Ramos (cell line): ENCODE data around the gene BACE2.

Experiments used
- in situ Hi-C: fragments of 300-500 bp; cut with MboI; formaldehyde crosslinking; loops from one replicate; pipeline ENCODE4 v1.14.3; 2022; ENCODE audit warnings: low sequenced_read_pairs; ENCODE audit not compliant: unreplicated experiment

Gene BACE2

GRCh38 chr21:41167348-41168342 lies at the start of gene BACE2:
Gene BACE2, plus strand, starts transcription at chr21:41168160. Its CDS starts 104 bp downstream, at chr21:41168264.
- in situ Hi-C loops, result no loop called here

- in situ Hi-C loops, result no loop called here
Measured at GRCh38 chr21:41119901-41120300, 48.1 kb upstream of the BACE2 start.

GRCh38 chr21:41120997-41121396 lies 47.0 kb upstream of the BACE2 start:
- in situ Hi-C loops, result no loop called here

- in situ Hi-C loops, result no loop called here
Measured at GRCh38 chr21:41121785-41122415, 46.1 kb upstream of the BACE2 start.

- in situ Hi-C loops, result no loop called here
Measured at GRCh38 chr21:41124641-41125201, 43.2 kb upstream of the BACE2 start.

GRCh38 chr21:41128981-41129380 lies 39.0 kb upstream of the BACE2 start:
- in situ Hi-C loops, result no loop called here

- in situ Hi-C loops, result no loop called here
Measured at GRCh38 chr21:41130883-41131282, 37.1 kb upstream of the BACE2 start.

- in situ Hi-C loops, result no loop called here
Measured at GRCh38 chr21:41133874-41134522, 34.0 kb upstream of the BACE2 start.

- in situ Hi-C loops, result no loop called here
Measured at GRCh38 chr21:41135746-41136145, 32.2 kb upstream of the BACE2 start.

- in situ Hi-C loops, result no loop called here
Measured at GRCh38 chr21:41136286-41136685, 31.7 kb upstream of the BACE2 start.

GRCh38 chr21:41137401-41137800 lies 30.6 kb upstream of the BACE2 start:
- in situ Hi-C loops, result no loop called here

- in situ Hi-C loops, result no loop called here
Measured at GRCh38 chr21:41137889-41138288, 30.1 kb upstream of the BACE2 start.

- in situ Hi-C loops, result no loop called here
Measured at GRCh38 chr21:41138711-41139110, 29.2 kb upstream of the BACE2 start.

GRCh38 chr21:41139275-41139674 lies 28.7 kb upstream of the BACE2 start:
- in situ Hi-C loops, result no loop called here

- in situ Hi-C loops, result no loop called here
Measured at GRCh38 chr21:41139951-41140350, 28.0 kb upstream of the BACE2 start.

- in situ Hi-C loops, result no loop called here
Measured at GRCh38 chr21:41141031-41141457, 26.9 kb upstream of the BACE2 start.

- in situ Hi-C loops, result no loop called here
Measured at GRCh38 chr21:41142051-41142795, 25.7 kb upstream of the BACE2 start.

- in situ Hi-C loops, result no loop called here
Measured at GRCh38 chr21:41143596-41144325, 24.2 kb upstream of the BACE2 start.
